ENCODE data around the gene ZNF462. TPM values are rescaled to one million over a fixed set of nuclear protein-coding genes. Genes with fewer than 3 reads are reported as not detected.

Gene ZNF462
- total and polyA plus RNA-seq, 12 donors: 4.9 to 86.9 (median 38.5) TPM

- no peak overlapping the region for H3K4me3 ChIP-seq
- no peaks in the 10 kb centered on the region for H3K36me3 ChIP-seq (replicated peaks in 1 of 2)
- H3K4me1 ChIP-seq (replicated peaks in 1 of 2): peaks cover 9 to 50% of the 10 kb centered on the region in 2 donors
- H3K27me3 ChIP-seq: no peaks in the 10 kb centered on the region
- 91 to 97% (median 96%) methylated on average over 2 of the region's 2 CpGs for WGBS, 4 donors
- H3K27ac ChIP-seq: no peak overlapping the region
- no peaks in the 10 kb centered on the region for H3K9me3 ChIP-seq (replicated peaks in 1 of 3)
- intact Hi-C loops (cut with DNase I): no loop called here
- no peak for DNase-seq
- TF ChIP-seq POLR2A (IDR thresholded peaks at IDR 0.05): no peak
- no peak for TF ChIP-seq CTCF (IDR thresholded peaks at IDR 0.05)
These were observed 20.7 kb downstream of the ZNF462 start for GRCh38 chr9:106883626-106884190.

GRCh38 chr9:106885451-106885850, 22.5 kb downstream of the ZNF462 start:
- H3K27me3 ChIP-seq: no peaks in the 10 kb centered on the region
- DNase-seq: peak in 3 of 7 donors; percentile 28 to 56 (median 30)
- H3K36me3 ChIP-seq (replicated peaks in 1 of 2): no peaks in the 10 kb centered on the region
- TF ChIP-seq CTCF (IDR thresholded peaks at IDR 0.05): no peak
- TF ChIP-seq POLR2A (IDR thresholded peaks at IDR 0.05): no peak
- peaks cover 6 to 43% of the 10 kb centered on the region in 2 donors for H3K4me1 ChIP-seq (replicated peaks in 1 of 2)
- intact Hi-C loops (cut with DNase I): no loop called here
- H3K4me3 ChIP-seq: no peak overlapping the region
- H3K27ac ChIP-seq: peak overlapping the region in 1 of 5 donors; percentile 26
- H3K9me3 ChIP-seq (replicated peaks in 1 of 3): no peaks in the 10 kb centered on the region
- WGBS, 4 donors: 40 to 64% (median 54%) methylated on average over 1 to 2 of the region's 2 CpGs

GRCh38 chr9:106886111-106887046, 23.4 kb downstream of the ZNF462 start:
- TF ChIP-seq POLR2A (IDR thresholded peaks at IDR 0.05): no peak
- no peak for TF ChIP-seq CTCF (IDR thresholded peaks at IDR 0.05)
- intact Hi-C loops (cut with DNase I): no loop called here
- peaks cover under 1 to 38% of the 10 kb centered on the region in 2 donors for H3K4me1 ChIP-seq (replicated peaks in 1 of 2)
- H3K4me3 ChIP-seq: no peak overlapping the region
- DNase-seq: no peak
- WGBS, 4 donors: 75 to 83% (median 82%) methylated on average over 6 of the region's 6 CpGs
- H3K9me3 ChIP-seq (replicated peaks in 1 of 3): no peaks in the 10 kb centered on the region
- no peaks in the 10 kb centered on the region for H3K36me3 ChIP-seq (replicated peaks in 1 of 2)
- H3K27me3 ChIP-seq: no peaks in the 10 kb centered on the region
- peak overlapping the region in 2 of 5 donors; percentile 11 to 21 for H3K27ac ChIP-seq

DNA sequence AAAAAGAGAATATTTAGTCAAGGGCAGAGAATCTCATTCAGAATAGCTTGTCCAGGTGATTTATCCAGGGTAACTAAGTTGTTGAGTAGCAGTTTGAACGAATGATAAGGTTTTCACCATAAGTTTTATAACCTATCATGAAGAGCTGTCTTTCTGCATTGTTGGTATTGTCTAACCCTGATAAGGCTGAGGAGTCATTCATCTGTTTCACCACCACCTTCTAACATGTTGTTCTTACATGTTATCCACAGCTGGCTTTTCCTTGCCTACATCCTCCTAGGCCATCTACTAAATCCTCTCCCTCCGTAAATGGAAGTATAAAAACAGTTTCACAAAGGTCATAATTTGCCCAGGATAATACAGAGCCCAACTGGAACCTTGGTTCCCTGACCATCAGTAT, 24.1 kb downstream of the ZNF462 start:
- Histone ChIP-seq H3K4me3 (no peak overlapping the region), H3K4me1 (replicated peaks in 1 of 2) (peaks cover 0 to 32% of the 10 kb centered on the region in 2 donors), H3K27me3 (no peaks in the 10 kb centered on the region), H3K36me3 (replicated peaks in 1 of 2) (no peaks in the 10 kb centered on the region), H3K9me3 (replicated peaks in 1 of 3) (no peaks in the 10 kb centered on the region), H3K27ac (peak overlapping the region in 1 of 5 donors; percentile 21)
- intact Hi-C loops (cut with DNase I): no loop called here
- TF ChIP-seq POLR2A (IDR thresholded peaks at IDR 0.05): no peak
- no peak for TF ChIP-seq CTCF (IDR thresholded peaks at IDR 0.05)
- WGBS, 4 donors: 71 to 78% (median 75%) methylated on average over 2 of the region's 2 CpGs
- no peak for DNase-seq
